ENCODE results near the gene SEC14L1.

GRCh38 chr17:77148077-77148939 lies 7.5 kb downstream of the SEC14L1 start:
- TF ChIP-seq CTCF (IDR thresholded peaks at IDR 0.05; ENCODE audit: insufficient read depth, low read depth, low read length) (no peak), EZH2 (IDR thresholded peaks at IDR 0.05; ENCODE audit: insufficient read depth, low read length) (no peak)
